Activated naive CD4-positive, alpha-beta T cell treated with anti-CD3 and anti-CD28 coated beads for 36 hours (primary cell): Measurements from ENCODE around the gene PHF13. TPM values are rescaled to one million over a fixed set of nuclear protein-coding genes. Genes with fewer than 3 reads are reported as not detected.
A peak's percentile ranks its signal among the peaks of the same experiment; 100 is the strongest.
"Not testable (repeated sequence)": the region's sequence is repeated elsewhere in the genome, so short reads cannot be mapped to it uniquely, and the experiment has no call there.

Experiments used
- CTCF ChIA-PET: fragments of 350-600 bp; sonication (Branson Sonifier 250); formaldehyde crosslinking; loops from one replicate; lab custom pipeline; 2021; ENCODE audit warnings: antibody characterized with exemption; lab: Charles Lee
- DNase-seq: peaks from one replicate; pipeline ENCODE4 v3.0.0-alpha.2; 2020
- H3K27ac Mint-ChIP-seq: one replicate; pipeline ENCODE4 v1.8.0; 2021; ENCODE audit warnings: mild to moderate bottlenecking, mixed read lengths
- H3K27me3 Mint-ChIP-seq: one replicate; pipeline ENCODE4 v1.8.0; 2021; ENCODE audit warnings: low read depth, mixed read lengths
- H3K36me3 Mint-ChIP-seq: one replicate; pipeline ENCODE4 v1.8.0; 2021; ENCODE audit warnings: low read depth, mixed read lengths
- H3K4me1 Mint-ChIP-seq: one replicate; pipeline ENCODE4 v1.8.0; 2021; ENCODE audit warnings: low read depth, mixed read lengths
- H3K4me3 Mint-ChIP-seq: one replicate; pipeline ENCODE4 v1.8.0; 2021; ENCODE audit warnings: mild to moderate bottlenecking, moderate library complexity, mixed read lengths
- H3K9me3 Mint-ChIP-seq: one replicate; pipeline ENCODE4 v1.8.0; 2021; ENCODE audit warnings: mixed read lengths
- intact Hi-C: fragments of 100-400 bp; cut with micrococcal nuclease; formaldehyde crosslinking; loops from one replicate; pipeline ENCODE4 v1.15.1; 2023
- total RNA-seq, 2 experiments: library from RNA; stranded (reverse); gene quantifications; one replicate each; pipeline ENCODE4 v1.2.3, GENCODE V29; 2021

The PHF13 gene
- total RNA-seq, 2 experiments from 2014 or later: 10.8 to 11.3 TPM

- no peak overlapping the region for H3K4me3 Mint-ChIP-seq
- intact Hi-C loops: loop anchor here (5.0 kb wide), 1 partner anchor 81 kb away; no protein-coding TSS in a partner anchor
- H3K4me1 Mint-ChIP-seq: peaks cover 29% of the 10 kb centered on the region
- H3K9me3 Mint-ChIP-seq: no peaks in the 10 kb centered on the region
- CTCF ChIA-PET: interaction anchor here (2.3 kb wide), 1 partner anchor 74 kb away, joined by 12 read pairs; the partner anchor contains the start of genes NOL9 and TAS1R1
- H3K36me3 Mint-ChIP-seq: peaks cover 14% of the 10 kb centered on the region
- H3K27ac Mint-ChIP-seq: peak overlapping the region; percentile 19
- DNase-seq: no peak
- no peaks in the 10 kb centered on the region for H3K27me3 Mint-ChIP-seq
These were observed 14.5 kb downstream of the PHF13 start for GRCh38 chr1:6627841-6628545.

GRCh38 chr1:6628971-6629479 is 15.5 kb downstream of the PHF13 start:
- no peak overlapping the region for H3K4me3 Mint-ChIP-seq
- intact Hi-C loops: loop anchor here (5.0 kb wide), 1 partner anchor 82 kb away; no protein-coding TSS in a partner anchor
- H3K27me3 Mint-ChIP-seq: no peaks in the 10 kb centered on the region
- H3K9me3 Mint-ChIP-seq: no peaks in the 10 kb centered on the region
- CTCF ChIA-PET: no interaction called here
- H3K36me3 Mint-ChIP-seq: peaks cover 14% of the 10 kb centered on the region
- no peak for DNase-seq
- H3K27ac Mint-ChIP-seq: no peak overlapping the region
- H3K4me1 Mint-ChIP-seq: peaks cover 29% of the 10 kb centered on the region

- H3K27ac Mint-ChIP-seq: no peak overlapping the region
- no peak for DNase-seq
- H3K4me3 Mint-ChIP-seq: no peak overlapping the region
- H3K36me3 Mint-ChIP-seq: peaks cover 17% of the 10 kb centered on the region
- CTCF ChIA-PET: interaction anchor here (1.1 kb wide), 1 partner anchor 17 kb away, joined by 4 read pairs; no protein-coding TSS in a partner anchor
- peaks cover 25% of the 10 kb centered on the region for H3K4me1 Mint-ChIP-seq
- H3K9me3 Mint-ChIP-seq: no peaks in the 10 kb centered on the region
- intact Hi-C loops: loop anchor here (5.0 kb wide), 1 partner anchor 143 kb away; no protein-coding TSS in a partner anchor
- no peaks in the 10 kb centered on the region for H3K27me3 Mint-ChIP-seq
These were observed 16.5 kb downstream of the PHF13 start for GRCh38 chr1:6630027-6630426.

- intact Hi-C loops: loop anchor here (5.0 kb wide), 1 partner anchor 144 kb away; no protein-coding TSS in a partner anchor
- CTCF ChIA-PET: interaction anchor here (0.7 kb wide), 2 partner anchors 72 to 217 kb away, joined by 3 read pairs; no protein-coding TSS in a partner anchor
- Mint-ChIP-seq H3K36me3 (peaks cover 17% of the 10 kb centered on the region), H3K4me3 (no peak overlapping the region), H3K4me1 (peaks cover 21% of the 10 kb centered on the region), H3K9me3 (no peaks in the 10 kb centered on the region), H3K27me3 (no peaks in the 10 kb centered on the region), H3K27ac (no peak overlapping the region)
- DNase-seq: no peak
These were observed 17.5 kb downstream of the PHF13 start for GRCh38 chr1:6631058-6631457.

- Mint-ChIP-seq H3K36me3 (peaks cover 17% of the 10 kb centered on the region), H3K27ac (no peak overlapping the region), H3K4me3 (no peak overlapping the region), H3K9me3 (no peaks in the 10 kb centered on the region), H3K27me3 (no peaks in the 10 kb centered on the region), H3K4me1 (peaks cover 4% of the 10 kb centered on the region)
- CTCF ChIA-PET: interaction anchor here (0.7 to 1.5 kb wide), 3 partner anchors 12 to 30 kb away, joined by 3 to 4 read pairs (median 3); partner anchors contain the start of gene KLHL21
- DNase-seq: no peak
- intact Hi-C loops: loop anchor here (5.0 kb wide), 1 partner anchor 146 kb away; no protein-coding TSS in a partner anchor
These were observed 19.3 kb downstream of the PHF13 start for GRCh38 chr1:6632588-6633514.

- no peak overlapping the region for H3K4me3 Mint-ChIP-seq
- H3K9me3 Mint-ChIP-seq: no peaks in the 10 kb centered on the region
- peak; percentile 73 for DNase-seq
- CTCF ChIA-PET: interaction anchor here (0.7 to 1.6 kb wide), 4 partner anchors 32 to 394 kb away, joined by 3 to 4 read pairs (median 3); partner anchors contain the start of gene KLHL21
- peak overlapping the region; percentile 26 for H3K27ac Mint-ChIP-seq
- H3K36me3 Mint-ChIP-seq: peaks cover 18% of the 10 kb centered on the region
- intact Hi-C loops: loop anchor here (5.0 kb wide), 1 partner anchor 147 kb away; no protein-coding TSS in a partner anchor
- no peaks in the 10 kb centered on the region for H3K27me3 Mint-ChIP-seq
- peaks cover under 1% of the 10 kb centered on the region for H3K4me1 Mint-ChIP-seq
These were observed 21.0 kb downstream of the PHF13 start for GRCh38 chr1:6634371-6635052.

GRCh38 chr1:6635161-6635909 is 21.8 kb downstream of the PHF13 start:
- intact Hi-C loops: no loop called here
- CTCF ChIA-PET: interaction anchor here (0.7 to 1.6 kb wide), 3 partner anchors 83 to 395 kb away, joined by 3 to 4 read pairs (median 3); no protein-coding TSS in a partner anchor
- Mint-ChIP-seq H3K4me3 (no peak overlapping the region), H3K27me3 (no peaks in the 10 kb centered on the region), H3K4me1 (no peaks in the 10 kb centered on the region), H3K36me3 (peaks cover 17% of the 10 kb centered on the region), H3K27ac (no peak overlapping the region), H3K9me3 (no peaks in the 10 kb centered on the region)
- DNase-seq: no peak

GRCh38 chr1:6635910-6636760 is 22.6 kb downstream of the PHF13 start:
- Mint-ChIP-seq H3K9me3 (no peaks in the 10 kb centered on the region), H3K27ac (no peak overlapping the region), H3K27me3 (no peaks in the 10 kb centered on the region), H3K4me3 (no peak overlapping the region), H3K4me1 (no peaks in the 10 kb centered on the region), H3K36me3 (peaks cover 17% of the 10 kb centered on the region)
- intact Hi-C loops: no loop called here
- DNase-seq: no peak
- CTCF ChIA-PET: interaction anchor here (0.6 to 1.8 kb wide), 2 partner anchors 10 to 122 kb away, joined by 4 to 5 read pairs; no protein-coding TSS in a partner anchor

- H3K27me3 Mint-ChIP-seq, H3K4me3 Mint-ChIP-seq, DNase-seq, H3K9me3 Mint-ChIP-seq, H3K27ac Mint-ChIP-seq, H3K4me1 Mint-ChIP-seq, intact Hi-C loops: not testable (repeated sequence)
- peaks cover 17% of the 10 kb centered on the region for H3K36me3 Mint-ChIP-seq
- CTCF ChIA-PET: interaction anchor here (0.6 to 1.8 kb wide), 2 partner anchors 10 to 122 kb away, joined by 4 to 5 read pairs; no protein-coding TSS in a partner anchor
These were observed 23.2 kb downstream of the PHF13 start for GRCh38 chr1:6636778-6637177.

GRCh38 chr1:6637770-6638169 is 24.2 kb downstream of the PHF13 start:
- CTCF ChIA-PET: interaction anchor here (1.8 kb wide), 1 partner anchor 9 kb away, joined by 5 read pairs; no protein-coding TSS in a partner anchor
- intact Hi-C loops: no loop called here
- DNase-seq: no peak
- no peaks in the 10 kb centered on the region for H3K9me3 Mint-ChIP-seq
- H3K27ac Mint-ChIP-seq: no peak overlapping the region
- no peaks in the 10 kb centered on the region for H3K4me1 Mint-ChIP-seq
- H3K4me3 Mint-ChIP-seq: no peak overlapping the region
- H3K27me3 Mint-ChIP-seq: no peaks in the 10 kb centered on the region
- H3K36me3 Mint-ChIP-seq: peaks cover 19% of the 10 kb centered on the region
